ENCODE measurements around the gene GLIS1.

GLIS1 gene

DNA sequence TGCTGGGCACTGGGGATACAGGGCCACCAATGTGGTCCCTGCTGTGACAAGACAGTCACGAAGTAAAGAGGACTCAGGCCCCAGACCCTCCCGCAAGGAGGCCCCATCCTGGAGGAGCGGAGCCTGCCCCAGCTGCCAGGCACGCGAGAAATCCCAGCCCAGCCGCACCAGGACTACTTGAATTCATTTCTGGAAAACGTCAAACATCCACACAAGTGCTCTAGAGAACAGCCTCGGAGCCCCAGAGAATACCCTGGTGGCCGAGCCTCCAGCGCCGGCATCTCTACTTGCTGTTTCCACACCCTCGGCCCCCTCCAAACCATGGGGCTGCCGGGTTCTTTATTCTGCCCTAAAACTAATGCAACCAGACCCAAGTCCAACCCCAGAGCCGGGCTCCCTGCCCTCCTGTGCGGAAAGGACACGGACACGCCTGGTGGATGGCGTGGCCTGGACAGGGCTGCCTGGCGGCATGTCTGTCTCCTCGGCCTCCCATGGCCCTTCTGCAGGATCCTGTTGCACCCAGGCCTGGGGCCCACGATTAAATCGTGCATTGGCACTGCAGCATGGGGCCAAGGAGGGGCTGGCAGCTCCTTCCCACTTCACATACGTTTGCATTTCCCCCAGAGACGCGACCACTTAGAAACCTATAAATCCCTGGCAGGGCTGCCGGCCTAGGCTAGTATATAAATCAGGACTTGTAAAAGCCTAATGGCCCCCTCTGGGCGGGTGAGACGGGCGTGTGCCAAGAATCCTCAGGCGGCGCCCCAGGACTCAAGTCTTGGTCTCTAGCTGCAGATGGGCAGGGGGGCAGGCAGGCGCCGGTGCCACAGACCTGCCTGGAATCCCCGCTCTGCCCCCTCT, 238.5 kb downstream of the GLIS1 start:
- DNase-seq (ENCODE audit: low read depth in 2 of 3, low spot score in 2 of 3) = no peak

DNA sequence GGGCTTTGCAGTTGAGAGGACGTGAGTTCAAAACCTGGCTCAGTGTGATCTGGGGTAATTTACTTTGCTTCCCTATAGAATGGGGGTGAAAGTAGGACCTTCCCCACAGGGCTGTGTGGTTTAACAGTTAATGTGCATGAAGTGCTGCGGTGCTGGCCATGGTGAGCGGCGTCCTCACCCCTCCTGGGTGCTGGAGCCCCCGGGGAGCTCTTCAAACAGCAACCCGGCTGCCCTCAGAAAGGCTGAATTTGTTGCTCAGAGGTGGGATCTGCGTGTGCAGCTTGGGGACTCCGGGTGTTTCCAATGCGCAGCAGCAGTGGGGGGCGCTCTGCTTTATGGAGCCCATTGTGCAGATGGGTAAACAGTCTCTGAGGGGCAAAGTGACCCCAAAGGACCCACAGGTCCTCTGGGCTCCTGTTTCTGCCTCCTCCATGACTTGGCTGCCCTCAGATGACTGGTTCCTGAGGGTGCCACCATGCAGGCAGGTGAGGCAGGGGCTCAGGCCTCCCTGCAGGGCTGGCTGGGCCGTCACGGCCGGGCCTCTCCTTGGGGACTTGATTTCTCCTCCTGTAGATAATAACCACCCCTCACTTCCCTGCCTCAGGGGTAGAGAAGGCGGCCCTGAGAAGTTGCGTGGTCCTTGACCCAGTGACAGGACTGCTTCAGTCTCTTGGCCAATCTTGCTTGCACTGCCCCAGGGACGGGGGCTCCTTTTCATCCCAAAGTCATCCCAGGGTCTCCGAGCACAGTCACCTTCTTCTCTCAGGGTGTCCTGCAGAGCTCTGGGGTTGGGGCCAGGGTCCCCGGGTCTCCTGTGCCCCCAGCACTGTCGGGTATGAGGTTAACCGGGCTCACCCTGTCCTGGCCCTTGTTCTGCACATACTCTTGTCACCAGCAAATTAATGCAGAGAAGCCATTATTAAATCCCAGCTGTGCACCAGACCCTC, 239.4 kb downstream of the GLIS1 start:
- no peak for DNase-seq (ENCODE audit: low read depth in 2 of 3, low spot score in 2 of 3)

DNA sequence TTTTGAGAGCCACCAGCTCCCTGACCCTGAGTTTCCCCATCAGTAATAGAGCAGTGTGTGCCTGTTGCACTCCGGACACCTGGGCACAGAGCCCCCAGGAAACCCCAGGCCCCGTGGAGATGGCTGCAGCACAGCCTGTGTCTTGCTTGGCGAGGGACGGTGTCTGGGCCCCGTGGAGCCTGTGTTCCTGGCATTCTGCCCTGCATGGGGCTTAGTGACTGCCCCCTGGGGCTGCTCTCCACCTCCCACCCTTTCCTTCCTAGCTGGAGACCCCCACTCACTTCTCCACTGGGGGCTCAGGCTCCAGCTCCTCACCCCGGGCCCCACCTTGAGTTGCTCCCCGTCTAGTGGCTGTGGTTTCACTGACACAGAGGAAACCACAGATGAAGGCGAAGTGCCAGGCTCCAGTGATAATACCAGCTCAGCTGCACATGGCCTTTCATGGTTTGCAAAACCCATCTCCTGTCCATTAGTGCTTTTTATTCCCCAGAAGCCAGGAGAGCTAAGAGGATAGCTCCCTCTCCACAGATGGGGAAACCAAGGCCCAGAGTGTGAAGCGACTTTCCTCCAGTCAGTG, 240.3 kb downstream of the GLIS1 start:
- no peak for DNase-seq (ENCODE audit: low read depth in 2 of 3, low spot score in 2 of 3)

DNA sequence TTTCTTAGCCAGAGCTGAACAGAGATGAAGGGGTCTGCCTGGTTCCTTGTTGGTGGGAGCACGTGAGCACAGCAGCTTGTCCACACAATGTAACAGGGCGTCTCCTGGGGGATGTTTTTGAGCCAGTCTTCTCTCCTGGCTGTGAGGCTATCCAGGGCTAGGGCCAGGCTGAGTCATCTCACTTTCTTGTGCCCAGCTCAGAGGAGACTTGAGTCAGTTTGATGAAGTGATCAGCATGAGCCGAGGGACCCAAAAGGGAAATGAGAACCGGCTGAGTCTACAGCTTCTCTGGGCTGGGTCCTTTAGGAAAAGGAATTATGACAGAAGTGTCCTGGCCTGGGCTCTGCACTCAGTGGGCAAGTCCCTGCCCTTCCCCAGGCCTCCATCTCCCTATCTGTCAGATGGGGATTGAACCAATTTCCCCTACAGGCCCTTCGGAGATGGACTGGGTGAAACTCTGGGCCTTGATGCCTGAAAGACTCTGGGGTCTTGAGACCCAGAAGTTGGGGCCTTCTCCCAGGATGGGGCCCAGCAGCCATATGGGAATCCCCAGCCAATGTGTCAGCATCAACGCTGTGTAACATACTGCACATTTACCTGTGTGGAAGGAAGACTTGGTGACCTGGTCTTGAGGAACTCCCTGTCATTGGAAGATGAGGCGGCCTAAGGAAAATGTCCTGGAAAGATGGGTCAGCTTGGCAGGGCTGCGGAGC, 243.2 kb downstream of the GLIS1 start:
- DNase-seq (ENCODE audit: low read depth in 2 of 3, low spot score in 2 of 3) = no peak

DNA sequence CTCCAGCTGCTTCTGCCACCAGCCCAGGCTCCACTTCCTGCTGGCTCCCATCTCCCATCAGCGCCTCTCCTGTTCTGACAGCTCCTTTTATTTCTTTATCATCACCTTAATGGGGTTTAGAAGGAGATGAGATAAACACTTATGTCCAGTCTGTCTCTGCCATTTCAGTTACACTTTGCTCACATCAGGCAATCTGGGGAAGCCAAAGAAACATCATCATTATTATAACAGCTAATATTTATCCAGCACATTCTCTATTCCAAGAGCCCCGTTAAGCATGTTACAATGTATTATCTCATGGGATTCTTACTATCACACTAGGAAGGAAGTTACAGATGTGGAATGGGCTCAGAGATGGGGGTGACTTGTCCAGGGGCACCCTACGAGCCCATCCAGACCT, 248.6 kb downstream of the GLIS1 start:
- no peak for DNase-seq (ENCODE audit: low read depth in 2 of 3, low spot score in 2 of 3)

DNA sequence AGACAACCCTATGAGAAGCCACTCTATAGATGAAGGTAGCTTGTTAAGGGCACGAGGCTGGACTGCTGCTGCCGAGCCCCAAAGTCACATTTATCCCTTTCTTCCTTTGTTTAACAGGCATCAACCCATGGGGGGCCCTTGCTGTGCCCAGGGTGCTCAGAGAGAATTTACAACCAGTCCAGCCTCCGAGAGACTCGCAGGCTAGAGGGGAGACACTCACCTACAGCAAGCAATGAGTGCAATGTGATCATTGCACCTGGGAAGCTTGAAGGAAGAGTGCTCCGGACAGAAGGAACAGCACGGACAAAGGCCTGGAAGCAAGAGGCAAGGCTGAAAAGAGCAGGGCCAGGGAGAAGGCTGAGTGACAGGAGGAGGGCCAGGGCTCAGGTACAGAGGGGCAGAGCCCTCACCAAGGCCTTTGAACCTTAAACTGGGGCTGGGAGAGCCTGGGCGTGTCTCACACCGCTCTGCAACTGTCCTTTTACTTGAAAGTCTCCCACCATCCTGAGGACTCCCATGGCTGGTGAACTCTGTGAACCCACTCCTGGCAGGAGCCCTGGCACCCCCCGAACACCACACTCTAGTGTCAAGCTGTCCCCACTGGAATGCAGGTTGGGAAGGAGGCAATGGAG, 252.5 kb downstream of the GLIS1 start:
- no peak for DNase-seq (ENCODE audit: low read depth in 2 of 3, low spot score in 2 of 3)

DNA sequence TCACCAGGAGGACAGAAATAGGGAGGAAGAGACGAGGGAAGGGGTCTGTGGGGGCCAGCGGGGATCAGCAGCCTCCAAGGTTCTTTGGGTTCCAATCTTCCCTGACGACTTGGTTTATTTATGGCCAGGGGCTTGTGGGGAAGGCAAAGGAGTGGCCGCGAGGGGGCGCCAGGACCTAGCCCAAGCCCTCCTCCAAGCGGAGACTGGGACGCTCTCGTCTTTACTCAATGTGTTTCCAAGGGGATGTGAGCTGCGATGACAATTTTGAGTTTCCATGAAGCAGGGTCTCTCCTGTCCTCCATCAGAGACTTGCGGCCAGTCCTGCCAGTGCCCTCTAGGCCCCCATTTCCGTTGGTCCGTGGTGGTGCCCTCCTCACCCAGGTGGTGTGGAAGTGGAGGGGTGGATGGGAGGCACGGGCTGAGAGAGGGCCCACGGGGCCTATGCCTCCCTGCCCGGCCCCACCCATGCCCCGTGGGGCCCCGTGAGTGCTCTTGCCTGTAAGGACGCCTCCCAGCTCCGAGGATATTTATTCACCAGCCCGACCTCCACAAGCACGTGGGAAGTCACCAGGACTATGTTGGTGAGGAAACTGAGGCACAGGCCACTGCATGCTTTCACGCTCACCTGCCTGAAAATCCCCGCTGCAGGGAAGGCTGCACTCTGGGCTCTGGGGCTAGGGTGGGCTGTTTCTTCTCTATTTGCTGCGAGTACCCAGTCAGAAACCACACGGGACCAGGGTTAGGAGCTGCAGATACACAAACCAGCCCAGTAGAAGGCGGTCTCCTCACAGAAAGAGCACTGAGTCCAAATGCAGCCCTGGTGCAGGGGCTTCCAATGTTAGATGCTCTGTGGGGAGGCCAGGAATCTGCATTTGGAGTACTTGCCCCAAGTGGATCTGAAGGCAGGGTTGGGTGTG, 253.2 kb downstream of the GLIS1 start:
- DNase-seq (ENCODE audit: low read depth in 2 of 3, low spot score in 2 of 3) = peak; percentile 47 to 61 (median 51)

DNA sequence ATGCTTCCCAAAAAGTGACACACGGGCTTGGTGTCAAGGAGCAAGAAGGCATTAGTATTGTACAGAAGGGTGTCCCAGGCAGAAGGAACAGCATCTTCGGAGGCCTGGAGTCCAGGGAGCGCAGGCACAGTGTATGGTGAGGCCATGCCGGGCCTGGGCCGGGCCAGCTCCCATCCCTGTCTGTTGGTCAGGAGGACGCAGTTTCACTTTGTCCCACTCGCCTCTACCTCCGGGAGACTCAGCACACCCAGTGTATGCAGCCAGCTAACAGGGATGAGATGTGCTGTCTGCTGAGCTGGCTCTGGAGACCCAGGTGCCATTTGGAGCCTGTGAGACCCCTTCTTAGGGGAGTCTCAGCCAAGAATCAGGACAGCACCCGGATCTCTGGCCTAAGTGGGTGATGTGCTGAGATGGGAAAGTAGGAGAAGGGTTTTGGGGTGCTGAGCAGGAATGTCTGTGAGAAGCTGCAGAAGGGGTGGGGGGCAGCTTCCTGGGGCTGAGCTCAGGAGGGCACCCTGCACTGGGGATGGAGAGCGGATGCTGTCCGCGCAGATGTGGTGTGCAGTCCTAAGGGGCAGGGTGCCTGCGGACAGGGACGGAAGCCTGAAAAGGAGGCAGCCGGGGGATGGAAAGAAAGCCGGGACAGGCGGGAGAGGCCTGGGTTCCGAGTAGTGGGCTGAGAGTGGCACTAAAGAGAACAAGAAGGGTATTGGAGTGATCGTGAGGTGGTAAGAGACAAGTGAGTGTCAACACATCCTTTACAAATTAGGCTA, 254.1 kb downstream of the GLIS1 start:
- DNase-seq (ENCODE audit: low read depth in 2 of 3, low spot score in 2 of 3) = no peak

DNA sequence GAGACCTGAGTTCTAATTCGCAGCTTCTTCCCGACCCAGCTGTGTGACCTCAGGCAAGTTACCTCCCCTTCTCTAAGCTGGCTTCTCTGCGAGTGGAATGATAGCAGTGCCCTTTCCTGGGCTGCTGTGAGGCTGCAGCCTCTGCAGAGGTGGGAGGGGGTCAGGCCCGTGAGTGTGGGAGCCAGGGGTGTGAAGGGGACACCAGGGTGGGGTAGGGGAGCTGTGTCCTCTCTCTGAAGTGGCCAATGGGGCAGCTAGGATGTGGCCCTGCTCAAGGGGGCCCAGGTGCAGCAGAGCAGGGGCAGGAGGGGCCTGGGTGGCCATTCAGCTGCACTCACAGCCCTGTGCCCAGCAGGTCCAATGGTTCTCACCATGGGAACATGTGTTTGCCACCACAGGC, 255.3 kb downstream of the GLIS1 start:
- DNase-seq (ENCODE audit: low read depth in 2 of 3, low spot score in 2 of 3) = no peak

DNA sequence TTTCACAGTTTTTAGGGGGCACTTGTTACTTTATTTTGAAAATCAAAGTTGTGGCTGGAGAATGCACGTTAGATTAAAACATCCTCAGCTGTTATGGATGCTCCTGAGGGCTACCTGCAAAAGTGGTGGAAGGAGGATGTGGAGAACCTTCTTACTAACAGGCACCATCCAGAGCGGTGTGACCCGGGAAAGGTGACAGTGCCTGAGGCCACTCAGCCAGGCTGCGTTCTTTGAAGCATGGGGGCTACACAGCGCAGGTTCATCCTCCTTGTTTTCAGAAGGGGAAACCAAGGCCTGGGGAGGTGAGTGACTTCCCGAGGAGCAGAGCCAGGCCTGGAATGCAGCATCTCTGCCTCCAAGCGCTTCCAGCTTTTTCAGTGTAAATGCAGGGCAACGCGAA, 255.8 kb downstream of the GLIS1 start:
- DNase-seq (ENCODE audit: low read depth in 2 of 3, low spot score in 2 of 3) = no peak

DNA sequence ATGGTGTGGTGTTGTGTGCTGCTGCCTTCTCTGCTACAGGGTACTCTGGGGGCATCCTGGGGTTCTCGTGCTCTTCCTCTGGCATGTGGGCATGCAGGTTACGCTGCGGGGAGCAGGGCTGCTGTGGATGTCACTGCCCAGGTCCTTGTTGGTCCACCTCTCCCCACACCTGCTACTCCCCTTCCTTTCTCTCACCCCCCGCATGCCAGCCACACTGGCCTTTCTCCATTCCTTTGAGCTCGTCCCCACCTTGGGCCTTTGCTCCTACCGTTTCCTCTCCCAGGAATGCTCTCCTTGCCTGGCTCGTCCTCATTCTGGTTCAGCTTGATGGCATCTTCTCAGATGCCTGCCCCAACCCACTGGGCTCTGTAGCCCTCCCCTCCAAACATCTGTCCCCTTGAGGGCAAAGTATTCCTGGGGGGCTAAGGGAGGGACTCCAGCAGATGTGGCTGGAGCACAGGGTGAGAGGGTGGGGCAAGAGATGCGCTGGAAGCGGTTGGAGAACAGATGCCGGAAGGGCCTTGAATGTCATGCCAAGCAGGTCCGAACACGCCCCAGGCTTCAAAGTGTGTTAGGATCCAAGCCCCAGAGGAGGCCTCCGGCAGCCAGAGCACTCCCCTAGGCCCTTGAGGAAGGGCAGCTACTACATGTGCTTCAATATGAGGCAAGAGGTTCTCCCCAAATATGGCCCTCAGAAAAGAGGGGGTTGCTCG, 256.4 kb downstream of the GLIS1 start:
- no peak for DNase-seq (ENCODE audit: low read depth in 2 of 3, low spot score in 2 of 3)

DNA sequence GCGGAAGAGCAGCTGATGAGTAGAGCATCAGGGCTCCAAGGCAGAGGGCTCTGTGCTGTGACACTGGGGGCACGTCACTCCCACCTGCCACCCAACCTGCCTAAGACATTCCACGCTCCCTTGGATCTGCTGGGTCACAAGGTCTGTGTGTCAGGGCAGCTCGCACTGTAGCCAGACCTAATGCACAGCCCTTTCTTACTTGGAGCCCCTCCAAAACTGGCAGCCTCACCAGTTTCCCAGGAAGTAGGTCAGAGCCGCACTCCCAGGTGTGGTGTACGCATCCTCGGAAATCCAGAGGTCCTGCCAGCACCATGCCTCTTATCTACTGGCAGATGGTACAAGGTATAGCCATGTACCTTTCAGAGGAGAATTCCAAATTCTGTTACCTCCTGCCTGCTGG, 257.5 kb downstream of the GLIS1 start:
- DNase-seq (ENCODE audit: low read depth in 2 of 3, low spot score in 2 of 3) = no peak

DNA sequence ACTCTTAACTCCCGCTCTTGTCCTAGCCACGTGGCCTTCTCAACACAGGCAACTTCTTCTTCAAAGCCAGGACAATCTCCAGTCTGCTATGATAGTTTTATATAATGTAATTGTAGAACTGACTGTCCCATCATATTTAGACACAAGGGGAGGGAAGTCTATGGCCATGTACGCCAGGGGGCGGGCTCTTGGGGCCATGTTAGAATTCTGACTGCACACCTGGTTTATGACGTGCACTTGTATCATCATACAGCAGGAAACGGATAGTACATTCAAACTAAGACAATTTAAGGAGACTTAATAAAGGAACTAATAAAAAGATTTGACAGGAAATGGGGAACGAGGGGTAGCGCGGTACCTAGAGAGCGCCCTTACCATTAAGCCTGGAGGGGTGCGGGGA, 258.3 kb downstream of the GLIS1 start:
- no peak for DNase-seq (ENCODE audit: low read depth in 2 of 3, low spot score in 2 of 3)

DNA sequence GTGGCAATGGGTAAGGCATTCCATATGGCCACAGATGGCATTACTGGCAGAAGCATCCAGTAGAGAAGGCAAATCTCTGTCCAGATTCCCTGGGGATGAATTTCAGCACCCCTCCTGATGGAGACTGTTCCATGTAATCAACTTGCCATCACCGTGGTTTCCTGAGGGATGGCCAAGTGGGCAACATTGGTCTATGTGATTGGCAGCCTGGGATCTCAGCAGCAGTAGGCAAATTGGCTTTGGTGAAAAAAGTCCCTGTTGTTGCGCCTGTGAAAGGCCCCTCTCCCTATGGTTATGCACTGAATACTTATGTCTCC, 260.5 kb downstream of the GLIS1 start:
- no peak for DNase-seq (ENCODE audit: low read depth in 2 of 3, low spot score in 2 of 3)

DNA sequence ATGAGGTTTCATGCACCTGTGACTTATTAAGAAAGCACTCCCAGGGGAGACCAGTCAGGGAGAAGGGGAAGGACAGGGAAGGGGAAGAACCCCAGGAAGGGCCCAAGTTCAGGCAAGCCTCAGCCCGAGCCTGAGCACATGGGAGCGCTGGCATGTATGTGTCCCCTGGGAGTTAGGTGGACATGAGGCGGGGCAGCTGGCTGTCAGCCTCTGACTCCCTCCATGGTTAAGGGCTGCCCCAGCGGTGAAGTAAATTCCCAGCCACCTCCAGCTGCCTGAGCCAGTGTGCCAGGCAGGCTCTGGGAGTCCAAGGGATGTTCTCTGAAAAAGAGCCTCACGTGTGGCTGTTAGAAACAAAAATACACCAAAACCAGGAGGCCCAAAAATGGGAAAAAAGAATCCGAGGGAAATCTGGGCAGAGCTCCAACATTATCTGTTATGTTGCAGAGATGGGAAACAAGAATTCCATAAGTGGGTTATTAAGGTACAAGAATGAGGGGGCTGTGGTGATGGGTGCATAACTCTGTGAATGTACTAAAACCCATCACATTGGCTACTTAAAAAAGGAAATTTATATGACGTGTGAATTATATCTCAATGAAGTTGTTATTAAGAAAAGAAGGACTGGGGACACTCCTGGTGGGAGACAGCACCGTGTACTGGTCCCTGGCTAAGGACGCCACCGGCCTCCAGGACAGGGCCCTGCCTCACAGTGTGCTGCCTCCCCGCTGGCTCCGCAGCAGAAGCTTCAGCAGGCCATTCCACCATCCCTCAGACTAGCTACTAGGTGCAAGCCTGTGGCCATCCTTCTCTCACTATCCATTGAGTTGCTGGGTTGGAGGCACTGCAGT, 261.1 kb downstream of the GLIS1 start:
- no peak for DNase-seq (ENCODE audit: low read depth in 2 of 3, low spot score in 2 of 3)

DNA sequence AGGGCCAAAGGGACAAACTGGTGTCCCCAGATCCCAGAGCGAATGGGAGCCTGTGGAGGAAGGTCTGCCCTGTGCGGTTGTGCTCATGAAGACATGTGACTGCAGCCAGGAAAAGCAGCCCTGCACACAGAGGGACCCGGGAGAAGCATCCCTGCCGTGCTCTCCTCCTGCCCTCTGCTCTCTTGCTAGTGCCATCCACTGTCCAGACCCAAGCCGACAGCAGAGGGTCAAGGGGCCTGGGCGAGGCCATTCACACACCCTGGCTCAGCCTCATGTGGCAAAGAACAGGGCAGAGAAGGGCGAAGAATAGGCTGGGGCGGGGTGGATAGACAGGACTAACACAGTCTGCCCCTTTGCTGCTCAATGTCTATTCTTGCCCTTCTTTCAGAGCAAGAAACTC, 262.4 kb downstream of the GLIS1 start:
- no peak for DNase-seq (ENCODE audit: low read depth in 2 of 3, low spot score in 2 of 3)

DNA sequence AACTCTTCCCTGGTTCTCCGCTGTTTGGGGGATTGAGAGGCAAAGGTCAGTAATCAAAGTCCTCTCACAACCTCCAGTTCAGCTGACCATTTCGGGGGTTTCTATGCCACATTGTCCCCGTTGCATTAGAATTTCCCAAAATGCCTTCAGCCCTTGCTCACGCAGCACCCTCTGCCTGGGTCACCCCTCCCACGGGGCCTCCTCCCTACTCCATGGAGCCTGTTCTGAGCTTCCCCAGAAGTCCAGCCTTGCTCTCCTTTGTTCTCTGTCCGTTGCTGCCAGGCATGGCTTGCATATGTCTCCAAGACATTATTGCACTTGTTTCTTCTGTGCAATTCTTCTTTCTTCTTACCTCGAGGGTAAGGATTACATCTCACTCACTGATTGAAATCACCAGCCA, 263.3 kb downstream of the GLIS1 start:
- DNase-seq (ENCODE audit: low read depth in 2 of 3, low spot score in 2 of 3) = no peak

DNA sequence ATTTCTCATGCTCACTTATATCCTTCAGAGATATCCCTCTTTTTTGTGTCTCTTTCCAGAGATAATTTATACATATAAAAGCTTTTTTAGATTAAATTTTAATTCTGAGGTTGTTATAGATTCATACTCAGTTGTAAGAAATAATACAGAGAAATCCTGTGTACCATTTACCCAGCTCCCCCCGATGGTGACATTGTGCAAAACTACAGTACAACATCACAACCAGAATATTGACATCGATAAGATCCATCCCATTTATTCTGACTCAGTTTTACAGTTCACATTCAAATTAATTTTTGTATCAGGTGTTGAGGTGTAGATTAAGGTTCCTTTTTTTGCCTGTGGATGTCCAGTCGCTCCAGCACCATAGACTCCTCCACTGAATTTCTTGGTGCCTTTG, 265.5 kb downstream of the GLIS1 start:
- no peak for DNase-seq (ENCODE audit: low read depth in 2 of 3, low spot score in 2 of 3)
